ENCODE results near the gene SOX6.
"Not testable (repeated sequence)": the region's sequence is repeated elsewhere in the genome, so short reads cannot be mapped to it uniquely, and the experiment has no call there.

SOX6 gene

GRCh38 chr11:16088774-16089173, 267.6 kb downstream of the SOX6 start:
- DNase-seq = no peak

- no peak for DNase-seq
Measured at GRCh38 chr11:16087886-16088285, 268.5 kb downstream of the SOX6 start.

- DNase-seq = no peak
Measured at GRCh38 chr11:16086229-16086819, 270.0 kb downstream of the SOX6 start.

GRCh38 chr11:16082095-16083055, 274.0 kb downstream of the SOX6 start:
- DNase-seq = no peak

GRCh38 chr11:16081382-16082094, 274.8 kb downstream of the SOX6 start:
- DNase-seq = no peak

GRCh38 chr11:16080688-16081381, 275.5 kb downstream of the SOX6 start:
- DNase-seq = no peak

- DNase-seq = no peak
Measured at GRCh38 chr11:16078936-16079335, 277.4 kb downstream of the SOX6 start.

GRCh38 chr11:16070573-16070972, 285.8 kb downstream of the SOX6 start:
- DNase-seq = no peak

- DNase-seq = not testable (repeated sequence)
Measured at GRCh38 chr11:16067268-16067667, 289.1 kb downstream of the SOX6 start.

GRCh38 chr11:16059332-16059731, 297.0 kb downstream of the SOX6 start:
- DNase-seq = no peak

- DNase-seq = no peak
Measured at GRCh38 chr11:16058671-16059070, 297.7 kb downstream of the SOX6 start.

- no peak for DNase-seq
Measured at GRCh38 chr11:16052750-16053149, 303.6 kb downstream of the SOX6 start.

GRCh38 chr11:16049611-16050010, 306.7 kb downstream of the SOX6 start:
- no peak for DNase-seq

- no peak for DNase-seq
Measured at GRCh38 chr11:16047073-16047472, 309.3 kb downstream of the SOX6 start.

- DNase-seq = no peak
Measured at GRCh38 chr11:16043617-16044016, 312.7 kb downstream of the SOX6 start.

- DNase-seq = no peak
Measured at GRCh38 chr11:16041207-16041606, 315.1 kb downstream of the SOX6 start.

GRCh38 chr11:16040151-16040550, 316.2 kb downstream of the SOX6 start:
- DNase-seq = no peak

GRCh38 chr11:16037179-16037578, 319.2 kb downstream of the SOX6 start:
- DNase-seq = no peak

- no peak for DNase-seq
Measured at GRCh38 chr11:16036218-16036617, 320.1 kb downstream of the SOX6 start.

- no peak for DNase-seq
Measured at GRCh38 chr11:16034074-16034473, 322.3 kb downstream of the SOX6 start.

- no peak for DNase-seq
Measured at GRCh38 chr11:16032974-16033373, 323.4 kb downstream of the SOX6 start.

GRCh38 chr11:16031210-16031609, 325.1 kb downstream of the SOX6 start:
- DNase-seq = no peak

GRCh38 chr11:16030664-16031063, 325.7 kb downstream of the SOX6 start:
- DNase-seq = no peak
